Liver (tissue), 9 donors: ENCODE measurements around the gene TAS2R38. TPM values are rescaled to one million over a fixed set of nuclear protein-coding genes. Genes with fewer than 3 reads are reported as not detected.
"Not testable (repeated sequence)": the region's sequence is repeated elsewhere in the genome, so short reads cannot be mapped to it uniquely, and the experiment has no call there.

ENCODE experiments used
- DNase-seq: peaks from one replicate; pipeline ENCODE4 v3.0.0-alpha.2; 2017; ENCODE audit warnings: low spot score
- H3K27ac ChIP-seq, 2 donors: one replicate each; pipeline ENCODE4 v1.7.0; 2013; ENCODE audit warnings: inconsistent platforms in 2 of 2, low read length in 2 of 2, control low read depth in 1 of 2, low read depth in 1 of 2, mild to moderate bottlenecking in 1 of 2
- H3K27me3 ChIP-seq, 4 donors: one replicate each; pipeline versions ENCODE4 v1.6.1 to v1.7.0; 2013; ENCODE audit warnings: low read length in 3 of 4, inconsistent platforms in 1 of 4, mild to moderate bottlenecking in 1 of 4, moderate library complexity in 1 of 4; ENCODE audit not compliant: control insufficient read depth in 4 of 4, insufficient read depth in 4 of 4
- H3K36me3 ChIP-seq, 4 donors: one replicate each; pipeline versions ENCODE4 v1.6.1 to v1.7.0; 2013; ENCODE audit warnings: low read length in 3 of 4, mild to moderate bottlenecking in 3 of 4, low read depth in 1 of 4, moderate library complexity in 1 of 4; ENCODE audit not compliant: control insufficient read depth in 4 of 4, insufficient read depth in 3 of 4
- H3K4me1 ChIP-seq, 4 donors: one replicate each; pipeline versions ENCODE4 v1.6.1 to v1.7.0; 2013; ENCODE audit warnings: low read length in 3 of 4, mild to moderate bottlenecking in 3 of 4, moderate library complexity in 1 of 4; ENCODE audit not compliant: control insufficient read depth in 4 of 4, insufficient read depth in 4 of 4
- H3K4me3 ChIP-seq, 3 donors: one replicate each; pipeline versions ENCODE4 v1.6.1 to v1.7.0; 2013; ENCODE audit warnings: low read length in 3 of 3, control low read depth in 1 of 3, low read depth in 1 of 3, mild to moderate bottlenecking in 1 of 3
- H3K9ac ChIP-seq, 2 donors: one replicate each; pipeline ENCODE4 v1.7.0; 2013; ENCODE audit warnings: low read length in 2 of 2, mild to moderate bottlenecking in 2 of 2, moderate library complexity in 2 of 2, control low read depth in 1 of 2, low read depth in 1 of 2
- H3K9me3 ChIP-seq, 4 donors: one replicate each; pipeline versions ENCODE4 v1.6.1 to v1.7.0; 2013; ENCODE audit warnings: low read length in 3 of 4; ENCODE audit not compliant: control insufficient read depth in 4 of 4
- EGR1 ChIP-seq, 2 donors: IDR thresholded peaks; 2 replicates each; pipeline ENCODE4 v1.6.1; 2016 to 2018; ENCODE audit warnings: antibody characterized with exemption in 2 of 2, low read depth in 2 of 2
- FOXA1 ChIP-seq: IDR thresholded peaks from 2 replicates; pipeline ENCODE4 v1.6.1; 2016; ENCODE audit warnings: antibody characterized with exemption
- FOXA2 ChIP-seq: IDR thresholded peaks from 2 replicates; pipeline ENCODE4 v1.6.1; 2016; ENCODE audit warnings: antibody characterized with exemption
- GABPA ChIP-seq, 2 donors: IDR thresholded peaks in 1 of 2; conservative IDR thresholded peaks in 1 of 2; 2 replicates each; pipeline ENCODE4 v1.6.1; 2016; ENCODE audit warnings: antibody characterized with exemption in 2 of 2, mild to moderate bottlenecking in 1 of 2, moderate library complexity in 1 of 2
- HNF4A ChIP-seq, 2 donors: conservative IDR thresholded peaks; 2 replicates each; pipeline ENCODE4 v1.6.1; 2016; ENCODE audit warnings: antibody characterized with exemption in 2 of 2, mild to moderate bottlenecking in 2 of 2
- HNF4G ChIP-seq: IDR thresholded peaks from 2 replicates; pipeline ENCODE4 v1.6.1; 2016; ENCODE audit warnings: antibody characterized with exemption
- JUND ChIP-seq, 2 donors: IDR thresholded peaks; 2 replicates each; pipeline ENCODE4 v1.6.1; 2016; ENCODE audit warnings: antibody characterized with exemption in 2 of 2
- NR2F2 ChIP-seq: IDR thresholded peaks from 2 replicates; pipeline ENCODE4 v1.6.1; 2016; ENCODE audit warnings: antibody characterized with exemption
- RAD21 ChIP-seq, 2 donors: IDR thresholded peaks; 2 replicates each; pipeline ENCODE4 v1.6.1; 2016; ENCODE audit warnings: antibody characterized with exemption in 2 of 2, mild to moderate bottlenecking in 2 of 2
- RXRA ChIP-seq, 2 donors: IDR thresholded peaks; 2 replicates each; pipeline ENCODE4 v1.6.1; 2017 to 2018; ENCODE audit warnings: antibody characterized with exemption in 2 of 2, mild to moderate bottlenecking in 1 of 2
- SP1 ChIP-seq: IDR thresholded peaks from 2 replicates; pipeline ENCODE4 v1.6.1; 2018; ENCODE audit warnings: antibody characterized with exemption, mild to moderate bottlenecking
- TAF1 ChIP-seq: conservative IDR thresholded peaks from 2 replicates; pipeline ENCODE4 v1.6.1; 2016; ENCODE audit warnings: antibody characterized with exemption, mild to moderate bottlenecking
- YY1 ChIP-seq: IDR thresholded peaks from 2 replicates; pipeline ENCODE4 v1.6.1; 2016; ENCODE audit warnings: antibody characterized with exemption, mild to moderate bottlenecking
- WGBS: extraction: QIAGEN DNeasy Blood & Tissue Kit; methylation state at CpG from one replicate; pipeline ENCODE4 v1.1.7; 2013; 5-methylcytosine and 5-hydroxymethylcytosine counted together
- polyA plus RNA-seq, 2 donors: library from polyadenylated mRNA; stranded (reverse) in 1 of 2; unstranded in 1 of 2; fragments of 200-250 nt in 1 of 2; fragments of >200 nt in 1 of 2; fragmentation: Nextera tagmentation in 1 of 2; extraction: Ambion mirVana in 1 of 2; gene quantifications; one replicate each; pipeline versions ENCODE4 v1.2.1 to v1.2.3, GENCODE V29; 2013 to 2015
- total RNA-seq, 2 donors: library from RNA; depleted of rRNA; stranded (reverse); fragments of >200 nt; gene quantifications; one replicate each; pipeline ENCODE4 v1.2.3, GENCODE V29; 2014
- TF ChIP-seq, protein P1 (sequence below): IDR thresholded peaks from 2 replicates; pipeline ENCODE4 v1.6.1; 2016; ENCODE audit warnings: antibody characterized with exemption, mild to moderate bottlenecking
- TF ChIP-seq, protein P2 (sequence below): IDR thresholded peaks from 2 replicates; pipeline ENCODE4 v1.6.1; 2016; ENCODE audit warnings: antibody characterized with exemption
- TF ChIP-seq, protein P3 (sequence below): IDR thresholded peaks from 2 replicates; pipeline ENCODE4 v1.6.1; 2016; ENCODE audit warnings: antibody characterized with exemption
- TF ChIP-seq, protein P4 (sequence below): fragments of 150-350 bp; IDR thresholded peaks from 2 replicates; pipeline ENCODE4 v1.5.1; 2017; ENCODE audit warnings: improper control_type of control experiment, low read depth, low read length; ENCODE audit not compliant: missing input control
- TF ChIP-seq, protein P5 (sequence below): IDR thresholded peaks from 2 replicates; pipeline ENCODE4 v1.6.1; 2016; ENCODE audit warnings: antibody characterized with exemption
- donor health status: healthy.
- donor health status: healthy.
- donor health status: healthy.
- donor health status: healthy.
- donor health status: healthy.

Gene TAS2R38
- total and polyA plus RNA-seq, 4 donors: not detected

DNA sequence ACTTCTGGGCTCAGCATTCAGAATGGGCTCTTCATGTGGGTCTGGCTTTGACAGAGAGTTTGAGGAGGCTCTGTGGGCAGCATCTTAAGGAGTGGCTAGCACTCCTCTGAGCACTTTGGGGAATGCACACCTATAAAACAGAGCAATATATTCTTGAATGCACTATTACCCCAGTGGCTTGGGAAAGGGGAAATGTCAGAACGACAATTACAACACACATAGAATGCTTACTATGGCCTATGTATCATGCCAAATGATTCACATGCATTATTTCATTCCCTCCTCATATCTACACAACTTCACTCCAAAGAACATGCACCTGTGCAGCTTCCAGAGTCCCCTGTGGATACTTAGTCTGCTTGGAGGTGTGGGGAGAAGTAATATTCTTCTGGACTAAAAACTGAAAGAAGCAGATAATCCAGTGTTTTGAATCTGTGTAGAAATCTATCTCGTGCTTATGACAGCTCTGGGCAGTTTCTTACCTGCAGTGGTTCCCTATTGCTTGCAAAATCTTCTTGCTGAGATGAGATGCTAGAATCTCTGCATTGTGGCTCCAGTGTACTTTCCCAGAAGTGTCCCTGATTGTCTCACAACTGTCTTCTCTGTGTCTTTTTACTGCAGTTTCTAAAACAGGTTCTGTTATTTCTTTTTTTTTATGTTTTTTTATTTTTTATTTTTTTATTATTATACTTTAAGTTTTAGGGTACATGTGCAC, 16.6 kb upstream of the TAS2R38 start (continued):
- TF ChIP-seq, protein P1, sequence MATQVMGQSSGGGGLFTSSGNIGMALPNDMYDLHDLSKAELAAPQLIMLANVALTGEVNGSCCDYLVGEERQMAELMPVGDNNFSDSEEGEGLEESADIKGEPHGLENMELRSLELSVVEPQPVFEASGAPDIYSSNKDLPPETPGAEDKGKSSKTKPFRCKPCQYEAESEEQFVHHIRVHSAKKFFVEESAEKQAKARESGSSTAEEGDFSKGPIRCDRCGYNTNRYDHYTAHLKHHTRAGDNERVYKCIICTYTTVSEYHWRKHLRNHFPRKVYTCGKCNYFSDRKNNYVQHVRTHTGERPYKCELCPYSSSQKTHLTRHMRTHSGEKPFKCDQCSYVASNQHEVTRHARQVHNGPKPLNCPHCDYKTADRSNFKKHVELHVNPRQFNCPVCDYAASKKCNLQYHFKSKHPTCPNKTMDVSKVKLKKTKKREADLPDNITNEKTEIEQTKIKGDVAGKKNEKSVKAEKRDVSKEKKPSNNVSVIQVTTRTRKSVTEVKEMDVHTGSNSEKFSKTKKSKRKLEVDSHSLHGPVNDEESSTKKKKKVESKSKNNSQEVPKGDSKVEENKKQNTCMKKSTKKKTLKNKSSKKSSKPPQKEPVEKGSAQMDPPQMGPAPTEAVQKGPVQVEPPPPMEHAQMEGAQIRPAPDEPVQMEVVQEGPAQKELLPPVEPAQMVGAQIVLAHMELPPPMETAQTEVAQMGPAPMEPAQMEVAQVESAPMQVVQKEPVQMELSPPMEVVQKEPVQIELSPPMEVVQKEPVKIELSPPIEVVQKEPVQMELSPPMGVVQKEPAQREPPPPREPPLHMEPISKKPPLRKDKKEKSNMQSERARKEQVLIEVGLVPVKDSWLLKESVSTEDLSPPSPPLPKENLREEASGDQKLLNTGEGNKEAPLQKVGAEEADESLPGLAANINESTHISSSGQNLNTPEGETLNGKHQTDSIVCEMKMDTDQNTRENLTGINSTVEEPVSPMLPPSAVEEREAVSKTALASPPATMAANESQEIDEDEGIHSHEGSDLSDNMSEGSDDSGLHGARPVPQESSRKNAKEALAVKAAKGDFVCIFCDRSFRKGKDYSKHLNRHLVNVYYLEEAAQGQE: no peak
- TF ChIP-seq GABPA (IDR thresholded peaks at IDR 0.05 in 1 of 2, conservative IDR thresholded peaks at IDR 0.05 in 1 of 2) (no peak), HNF4A (conservative IDR thresholded peaks at IDR 0.05) (no peak), TAF1 (no peak), EGR1 (IDR thresholded peaks at IDR 0.05; ENCODE audit: low read depth in 2 of 2) (no peak)

DNA sequence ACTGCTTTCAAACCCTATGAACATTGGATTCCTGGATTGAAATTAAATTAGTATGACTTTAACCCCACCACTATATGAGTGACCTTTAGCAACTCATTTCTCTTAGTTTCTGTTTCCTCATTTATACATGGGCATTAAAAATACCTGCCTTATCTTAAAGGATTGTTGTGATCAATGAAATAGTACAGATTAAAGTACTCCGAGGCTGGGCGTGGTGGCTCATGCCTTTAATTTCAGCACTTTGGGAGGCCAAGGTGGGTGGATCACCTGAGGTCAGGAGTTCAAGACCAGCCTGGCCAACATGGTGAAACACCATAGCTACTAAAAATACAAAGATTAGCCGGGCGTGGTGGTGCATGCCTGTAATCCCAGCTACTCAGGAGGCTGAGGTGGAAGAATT, 14.2 kb upstream of the TAS2R38 start:
- 72% methylated on average over 4 of the region's 4 CpGs for WGBS
- H3K4me3 ChIP-seq, H3K4me1 ChIP-seq, H3K9ac ChIP-seq, H3K36me3 ChIP-seq, H3K9me3 ChIP-seq, DNase-seq, H3K27me3 ChIP-seq, H3K27ac ChIP-seq: not testable (repeated sequence)

DNA sequence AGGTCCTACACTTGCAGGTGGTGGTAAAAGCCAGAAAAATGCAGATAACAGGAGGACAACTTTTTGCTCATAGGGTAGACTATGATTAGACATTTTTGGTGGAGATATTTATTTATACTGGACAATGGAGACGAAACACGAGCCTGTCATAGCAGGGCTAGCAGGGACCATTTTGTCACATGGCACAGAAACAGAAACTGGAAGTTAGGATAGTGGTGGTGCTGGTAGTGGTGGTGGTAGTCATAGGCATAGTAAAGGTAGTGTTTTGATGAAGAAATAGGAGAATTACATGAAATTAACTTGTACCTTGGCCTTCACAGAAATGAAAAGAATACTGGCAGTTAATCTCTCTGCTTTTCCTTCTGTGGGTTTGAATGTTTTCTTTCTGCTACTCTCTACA, 13.3 kb upstream of the TAS2R38 start:
- TF ChIP-seq HNF4G (no peak), SP1 (no peak), GABPA (IDR thresholded peaks at IDR 0.05 in 1 of 2, conservative IDR thresholded peaks at IDR 0.05 in 1 of 2) (no peak), RAD21 (IDR thresholded peaks at IDR 0.05) (no peak), HNF4A (conservative IDR thresholded peaks at IDR 0.05) (no peak), TAF1 (no peak), RXRA (IDR thresholded peaks at IDR 0.05) (no peak), JUND (IDR thresholded peaks at IDR 0.05) (no peak), FOXA2 (no peak), YY1 (no peak), FOXA1 (no peak), EGR1 (IDR thresholded peaks at IDR 0.05; ENCODE audit: low read depth in 2 of 2) (no peak), NR2F2 (no peak)
- TF ChIP-seq, protein P2, sequence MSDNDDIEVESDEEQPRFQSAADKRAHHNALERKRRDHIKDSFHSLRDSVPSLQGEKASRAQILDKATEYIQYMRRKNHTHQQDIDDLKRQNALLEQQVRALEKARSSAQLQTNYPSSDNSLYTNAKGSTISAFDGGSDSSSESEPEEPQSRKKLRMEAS: no peak
- TF ChIP-seq, protein P3, sequence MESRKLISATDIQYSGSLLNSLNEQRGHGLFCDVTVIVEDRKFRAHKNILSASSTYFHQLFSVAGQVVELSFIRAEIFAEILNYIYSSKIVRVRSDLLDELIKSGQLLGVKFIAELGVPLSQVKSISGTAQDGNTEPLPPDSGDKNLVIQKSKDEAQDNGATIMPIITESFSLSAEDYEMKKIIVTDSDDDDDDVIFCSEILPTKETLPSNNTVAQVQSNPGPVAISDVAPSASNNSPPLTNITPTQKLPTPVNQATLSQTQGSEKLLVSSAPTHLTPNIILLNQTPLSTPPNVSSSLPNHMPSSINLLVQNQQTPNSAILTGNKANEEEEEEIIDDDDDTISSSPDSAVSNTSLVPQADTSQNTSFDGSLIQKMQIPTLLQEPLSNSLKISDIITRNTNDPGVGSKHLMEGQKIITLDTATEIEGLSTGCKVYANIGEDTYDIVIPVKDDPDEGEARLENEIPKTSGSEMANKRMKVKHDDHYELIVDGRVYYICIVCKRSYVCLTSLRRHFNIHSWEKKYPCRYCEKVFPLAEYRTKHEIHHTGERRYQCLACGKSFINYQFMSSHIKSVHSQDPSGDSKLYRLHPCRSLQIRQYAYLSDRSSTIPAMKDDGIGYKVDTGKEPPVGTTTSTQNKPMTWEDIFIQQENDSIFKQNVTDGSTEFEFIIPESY: no peak
- TF ChIP-seq, protein P1: no peak
- TF ChIP-seq, protein P4, sequence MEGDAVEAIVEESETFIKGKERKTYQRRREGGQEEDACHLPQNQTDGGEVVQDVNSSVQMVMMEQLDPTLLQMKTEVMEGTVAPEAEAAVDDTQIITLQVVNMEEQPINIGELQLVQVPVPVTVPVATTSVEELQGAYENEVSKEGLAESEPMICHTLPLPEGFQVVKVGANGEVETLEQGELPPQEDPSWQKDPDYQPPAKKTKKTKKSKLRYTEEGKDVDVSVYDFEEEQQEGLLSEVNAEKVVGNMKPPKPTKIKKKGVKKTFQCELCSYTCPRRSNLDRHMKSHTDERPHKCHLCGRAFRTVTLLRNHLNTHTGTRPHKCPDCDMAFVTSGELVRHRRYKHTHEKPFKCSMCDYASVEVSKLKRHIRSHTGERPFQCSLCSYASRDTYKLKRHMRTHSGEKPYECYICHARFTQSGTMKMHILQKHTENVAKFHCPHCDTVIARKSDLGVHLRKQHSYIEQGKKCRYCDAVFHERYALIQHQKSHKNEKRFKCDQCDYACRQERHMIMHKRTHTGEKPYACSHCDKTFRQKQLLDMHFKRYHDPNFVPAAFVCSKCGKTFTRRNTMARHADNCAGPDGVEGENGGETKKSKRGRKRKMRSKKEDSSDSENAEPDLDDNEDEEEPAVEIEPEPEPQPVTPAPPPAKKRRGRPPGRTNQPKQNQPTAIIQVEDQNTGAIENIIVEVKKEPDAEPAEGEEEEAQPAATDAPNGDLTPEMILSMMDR: no peak
- TF ChIP-seq, protein P5, sequence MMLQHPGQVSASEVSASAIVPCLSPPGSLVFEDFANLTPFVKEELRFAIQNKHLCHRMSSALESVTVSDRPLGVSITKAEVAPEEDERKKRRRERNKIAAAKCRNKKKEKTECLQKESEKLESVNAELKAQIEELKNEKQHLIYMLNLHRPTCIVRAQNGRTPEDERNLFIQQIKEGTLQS: no peak
- Histone ChIP-seq H3K27ac (no peak overlapping the region), H3K36me3 (no peaks in the 10 kb centered on the region), H3K9me3 (no peaks in the 10 kb centered on the region), H3K27me3 (peaks cover 0 to 2% (median 0%) of the 10 kb centered on the region in 4 donors), H3K9ac (no peak overlapping the region), H3K4me3 (no peak overlapping the region), H3K4me1 (no peaks in the 10 kb centered on the region)
- WGBS: 75% methylated on average over 2 of the region's 2 CpGs
- DNase-seq: no peak
